Stimulated activated CD8-positive, alpha-beta memory T cell treated with anti-CD3 and anti-CD28 coated beads, Interleukin-12 subunit alpha, Interleukin-12 subunit beta, amount 100 ng/mL, for 1 hour (primary cell): ENCODE results near the gene DIS3.
"Not testable (repeated sequence)": the region's sequence is repeated elsewhere in the genome, so short reads cannot be mapped to it uniquely, and the experiment has no call there.

Experiments used
- DNase-seq: peaks from one replicate; pipeline ENCODE4 v3.0.0-alpha.2; 2020; ENCODE audit warnings: low read depth

DIS3 gene, protein sequence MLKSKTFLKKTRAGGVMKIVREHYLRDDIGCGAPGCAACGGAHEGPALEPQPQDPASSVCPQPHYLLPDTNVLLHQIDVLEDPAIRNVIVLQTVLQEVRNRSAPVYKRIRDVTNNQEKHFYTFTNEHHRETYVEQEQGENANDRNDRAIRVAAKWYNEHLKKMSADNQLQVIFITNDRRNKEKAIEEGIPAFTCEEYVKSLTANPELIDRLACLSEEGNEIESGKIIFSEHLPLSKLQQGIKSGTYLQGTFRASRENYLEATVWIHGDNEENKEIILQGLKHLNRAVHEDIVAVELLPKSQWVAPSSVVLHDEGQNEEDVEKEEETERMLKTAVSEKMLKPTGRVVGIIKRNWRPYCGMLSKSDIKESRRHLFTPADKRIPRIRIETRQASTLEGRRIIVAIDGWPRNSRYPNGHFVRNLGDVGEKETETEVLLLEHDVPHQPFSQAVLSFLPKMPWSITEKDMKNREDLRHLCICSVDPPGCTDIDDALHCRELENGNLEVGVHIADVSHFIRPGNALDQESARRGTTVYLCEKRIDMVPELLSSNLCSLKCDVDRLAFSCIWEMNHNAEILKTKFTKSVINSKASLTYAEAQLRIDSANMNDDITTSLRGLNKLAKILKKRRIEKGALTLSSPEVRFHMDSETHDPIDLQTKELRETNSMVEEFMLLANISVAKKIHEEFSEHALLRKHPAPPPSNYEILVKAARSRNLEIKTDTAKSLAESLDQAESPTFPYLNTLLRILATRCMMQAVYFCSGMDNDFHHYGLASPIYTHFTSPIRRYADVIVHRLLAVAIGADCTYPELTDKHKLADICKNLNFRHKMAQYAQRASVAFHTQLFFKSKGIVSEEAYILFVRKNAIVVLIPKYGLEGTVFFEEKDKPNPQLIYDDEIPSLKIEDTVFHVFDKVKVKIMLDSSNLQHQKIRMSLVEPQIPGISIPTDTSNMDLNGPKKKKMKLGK

DNA sequence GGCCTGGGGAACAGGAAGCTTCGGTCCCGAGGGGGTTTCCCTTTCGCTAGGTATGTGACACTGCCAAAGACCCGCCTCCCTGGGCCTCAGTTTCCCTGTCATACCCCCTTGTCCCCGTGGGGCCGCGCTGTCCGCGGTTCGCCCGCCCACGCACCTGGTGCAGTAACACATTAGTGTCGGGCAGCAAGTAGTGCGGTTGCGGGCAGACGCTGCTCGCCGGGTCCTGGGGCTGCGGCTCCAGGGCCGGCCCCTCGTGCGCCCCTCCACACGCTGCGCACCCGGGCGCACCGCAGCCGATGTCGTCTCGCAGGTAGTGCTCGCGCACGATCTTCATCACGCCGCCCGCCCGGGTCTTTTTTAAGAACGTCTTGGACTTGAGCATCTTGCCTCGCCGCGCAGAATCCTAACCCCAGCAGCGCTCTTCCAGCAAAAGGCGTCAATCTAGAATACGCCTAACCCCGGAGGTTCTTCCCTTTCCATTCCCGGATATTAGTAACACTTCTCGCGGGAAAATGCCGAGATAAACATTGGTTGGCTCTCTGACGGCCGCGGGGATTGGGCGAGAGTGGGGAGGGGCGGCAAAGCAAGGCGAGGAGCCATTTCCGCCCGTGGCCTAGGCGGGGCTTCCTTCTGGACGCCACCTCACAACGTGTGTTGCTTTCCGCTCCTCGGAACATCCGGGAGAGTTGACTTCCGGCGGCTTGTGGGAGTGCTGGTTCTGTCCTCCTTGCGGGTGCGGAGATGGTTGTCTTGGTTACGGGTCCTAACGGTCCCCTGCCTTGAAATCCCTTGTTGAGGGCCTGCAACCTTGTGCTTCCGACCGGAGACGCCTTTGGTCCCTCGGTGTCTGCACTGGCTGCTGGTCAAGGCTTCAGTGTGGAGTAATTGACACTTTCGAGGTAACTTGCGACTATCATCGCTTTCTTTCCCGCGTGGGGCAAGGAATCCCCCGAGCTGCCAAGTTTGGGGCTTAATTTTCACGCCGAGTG is at the start of gene DIS3, which contains the start of gene PIBF1:
TSS of gene DIS3 (minus strand) at position 450 of the 989 bp plus-strand sequence. CDS start at position 382, 68 bp downstream.
TSS of gene PIBF1 (plus strand) at position 683 of the 989 bp plus-strand sequence. CDS start 1,337 bp downstream, outside the sequence.
- DNase-seq: peak; percentile 91

DNA sequence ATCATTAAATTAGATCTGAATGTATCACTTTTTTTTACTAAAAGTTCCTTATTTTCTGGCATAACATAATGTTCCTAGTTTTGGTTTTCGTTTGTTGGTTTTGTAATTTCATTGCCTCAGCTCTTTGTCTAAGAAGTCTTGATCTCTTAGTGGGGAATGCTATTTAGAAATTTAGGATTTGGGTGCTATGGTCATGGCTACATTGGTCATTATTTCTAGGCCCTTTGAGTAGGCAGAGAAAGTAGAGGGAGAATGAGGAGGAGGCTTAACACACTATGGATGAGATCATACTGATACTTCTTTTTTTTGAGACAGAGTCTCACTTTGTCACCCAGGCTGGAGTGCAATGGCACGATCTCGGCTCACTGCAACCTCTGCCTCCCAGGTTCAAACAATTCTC is 42.0 kb upstream of the DIS3 start:
- no peak for DNase-seq

DNA sequence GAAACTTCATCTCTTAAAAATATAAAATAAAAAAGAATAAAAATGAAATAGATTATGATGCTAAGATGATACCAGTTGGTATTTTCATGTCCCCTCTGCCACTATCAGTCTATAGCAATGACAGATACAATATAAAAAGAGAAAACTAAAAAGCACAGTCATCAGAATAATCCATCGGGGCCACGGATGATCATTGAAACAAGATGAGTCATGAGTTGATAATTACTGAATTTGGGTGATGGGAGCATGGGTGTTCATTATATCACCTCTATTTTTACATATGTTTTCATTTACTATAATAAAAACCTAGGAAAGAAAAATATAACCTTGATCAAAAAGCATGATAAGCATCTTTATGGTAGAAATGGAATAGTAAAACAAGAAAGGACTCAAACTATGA is 41.4 kb upstream of the DIS3 start:
- DNase-seq: no peak

DNA sequence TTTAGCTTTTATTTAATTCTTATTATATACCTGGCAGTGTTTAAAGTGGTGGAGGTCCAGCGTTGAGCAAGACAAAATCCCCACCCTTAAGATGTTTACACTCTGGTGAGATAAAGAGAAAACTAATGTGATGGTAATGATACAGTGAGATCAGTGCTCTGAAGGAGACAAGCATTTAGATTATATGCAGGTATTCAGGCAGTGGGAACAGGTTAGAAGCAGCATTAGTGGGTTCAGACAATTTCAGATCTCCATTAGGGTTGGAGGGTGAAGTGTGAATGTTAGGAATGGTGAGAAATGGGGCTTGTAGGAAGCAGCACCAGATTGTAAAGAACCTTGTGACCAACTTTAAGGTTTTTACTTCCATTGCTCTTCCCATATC is 39.2 kb upstream of the DIS3 start:
- DNase-seq: no peak

DNA sequence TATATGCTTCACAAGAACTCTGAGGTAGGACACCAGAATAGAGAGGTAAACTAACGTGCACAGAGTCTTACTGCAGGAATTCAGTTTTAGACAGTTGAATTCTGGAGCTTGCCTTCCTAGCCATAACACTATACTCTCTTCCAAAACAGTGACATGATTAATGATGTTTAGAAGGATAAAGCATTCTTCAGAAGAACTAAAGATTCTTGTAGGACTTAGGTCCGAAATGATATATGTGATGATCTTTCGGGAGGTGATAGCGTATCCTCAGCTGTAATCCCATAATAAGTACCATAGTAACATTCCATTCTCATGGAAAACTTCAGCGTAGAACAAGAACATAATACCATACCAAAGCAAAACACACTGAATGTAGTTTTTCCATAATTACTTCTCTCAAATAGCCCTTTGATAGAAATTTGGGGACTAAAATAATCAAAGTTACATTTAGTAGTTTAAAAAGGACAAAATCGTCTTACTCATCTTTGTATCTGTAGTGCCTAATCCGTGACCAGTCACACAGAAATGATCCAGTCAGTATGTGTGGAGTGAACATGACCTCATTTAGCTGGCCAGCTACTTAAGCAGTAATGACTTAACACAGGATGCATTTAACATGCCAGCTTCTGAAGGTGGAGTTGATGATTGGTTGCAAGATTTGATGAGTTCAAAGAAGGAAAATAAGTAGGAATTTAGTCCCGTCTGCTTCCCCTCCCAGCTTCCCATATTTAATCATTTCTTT is 38.6 kb upstream of the DIS3 start:
- no peak for DNase-seq

DNA sequence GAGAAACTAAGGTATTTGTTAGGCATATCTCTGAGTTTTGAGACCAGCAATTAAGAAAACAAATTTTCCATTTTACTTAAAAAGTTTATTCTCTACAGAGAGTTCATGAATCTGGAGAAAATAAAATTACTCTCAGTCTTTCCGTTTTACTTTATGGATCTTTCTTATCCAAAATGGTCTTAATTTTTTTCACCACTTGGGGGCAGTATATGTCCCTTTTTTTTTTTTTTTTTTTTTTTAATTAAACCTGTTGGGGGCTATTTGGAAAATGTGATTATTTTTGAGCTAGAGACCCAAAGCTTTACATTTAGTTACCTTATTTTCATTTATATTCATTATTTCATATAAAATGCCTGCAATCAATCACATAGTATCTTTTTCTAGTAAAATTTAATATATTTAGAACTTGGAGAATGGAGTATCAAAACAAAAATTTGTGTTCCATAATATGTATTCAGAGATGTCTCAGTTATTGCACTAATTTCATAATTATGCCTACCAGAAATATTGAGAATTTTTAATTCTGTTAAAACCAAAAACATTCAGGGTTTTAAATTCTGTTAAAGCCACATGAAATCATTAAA is 27.3 kb upstream of the DIS3 start:
- no peak for DNase-seq

DNA sequence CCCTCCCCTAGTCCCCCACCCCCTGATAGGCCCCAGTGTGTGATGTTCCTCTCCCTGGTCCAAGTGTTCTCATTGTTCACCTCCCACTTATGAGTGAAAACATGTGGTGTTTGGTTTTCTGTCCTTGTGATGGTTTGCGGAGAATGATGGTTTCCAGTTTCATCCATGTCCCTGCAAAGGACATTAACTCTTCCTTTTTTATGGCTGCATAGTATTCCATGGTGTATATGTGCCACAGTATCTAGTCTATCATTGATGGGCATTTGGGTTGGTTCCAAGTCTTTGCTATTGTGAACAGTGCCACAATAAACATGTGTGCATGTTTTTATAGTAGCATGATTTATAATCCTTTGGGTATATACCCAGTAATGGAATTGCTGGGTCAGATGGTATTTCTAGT is 24.8 kb upstream of the DIS3 start:
- DNase-seq: not testable (repeated sequence)

DNA sequence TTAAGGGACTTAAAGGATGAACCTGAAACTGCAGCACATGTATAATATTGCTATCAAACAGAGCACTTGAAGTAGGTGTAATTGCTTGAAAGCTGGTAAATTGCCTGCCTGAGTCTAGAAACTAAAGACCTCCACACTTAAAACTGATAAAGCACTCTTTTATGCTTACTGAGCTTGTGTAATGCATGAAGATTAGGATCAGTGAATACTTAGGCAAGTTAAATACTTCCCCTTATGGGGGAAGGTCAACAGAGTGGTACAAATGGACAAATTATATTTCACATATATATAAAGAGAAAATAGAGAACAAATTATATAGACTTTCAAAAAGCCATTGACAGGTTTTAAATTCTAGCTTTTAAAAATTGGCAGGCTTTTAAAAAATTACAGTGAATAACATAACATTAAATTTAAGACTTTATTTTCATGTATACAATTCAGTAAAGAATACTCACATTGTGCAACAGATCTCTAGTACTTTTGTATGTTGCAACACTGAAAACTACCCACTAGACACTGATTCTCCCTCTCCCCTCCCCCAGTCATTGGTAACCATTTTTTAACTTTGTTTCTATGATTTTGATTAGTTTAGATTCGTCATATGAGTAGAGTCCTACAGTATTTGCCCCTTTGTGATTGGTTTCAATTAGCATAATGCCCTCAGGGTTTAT is 24.1 kb upstream of the DIS3 start:
- no peak for DNase-seq

DNA sequence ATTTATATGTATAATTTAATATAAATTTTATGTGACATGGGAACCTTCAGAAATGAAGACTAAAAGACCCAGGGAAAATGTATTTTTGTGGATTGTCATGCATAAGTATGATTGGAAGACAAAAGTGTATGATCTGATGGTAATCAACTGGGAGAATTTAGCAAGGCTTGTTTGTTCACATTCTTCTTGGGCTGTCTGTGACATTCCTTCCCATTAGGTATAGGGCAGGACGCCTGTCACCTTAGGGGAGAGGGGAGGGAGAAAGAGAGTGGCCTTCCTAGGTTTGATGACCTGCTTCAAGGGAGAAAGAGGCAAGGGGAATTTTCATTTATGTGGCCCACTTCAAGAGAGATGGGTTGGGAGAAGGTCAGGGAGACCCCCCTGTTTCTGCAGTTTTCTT is 22.6 kb upstream of the DIS3 start:
- DNase-seq: no peak

DNA sequence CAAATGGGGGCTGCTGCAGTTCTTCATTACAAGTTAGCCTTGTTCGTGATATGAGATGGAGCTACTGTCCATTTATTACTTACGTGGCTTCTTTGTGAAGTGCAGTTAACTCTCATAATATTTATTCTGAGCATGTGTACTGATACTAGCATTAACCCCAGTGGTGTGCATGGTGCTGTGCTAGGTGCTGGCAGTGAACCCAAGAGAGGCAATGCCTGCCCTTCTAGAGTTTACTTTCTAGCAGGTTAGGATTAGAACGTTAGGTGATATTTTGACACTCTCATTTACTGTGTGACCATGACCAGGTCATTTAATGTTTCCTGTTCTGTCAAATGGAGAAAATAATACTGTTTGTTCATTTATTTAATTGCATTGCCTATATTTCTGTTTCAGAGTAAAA is 17.1 kb upstream of the DIS3 start:
- no peak for DNase-seq

DNA sequence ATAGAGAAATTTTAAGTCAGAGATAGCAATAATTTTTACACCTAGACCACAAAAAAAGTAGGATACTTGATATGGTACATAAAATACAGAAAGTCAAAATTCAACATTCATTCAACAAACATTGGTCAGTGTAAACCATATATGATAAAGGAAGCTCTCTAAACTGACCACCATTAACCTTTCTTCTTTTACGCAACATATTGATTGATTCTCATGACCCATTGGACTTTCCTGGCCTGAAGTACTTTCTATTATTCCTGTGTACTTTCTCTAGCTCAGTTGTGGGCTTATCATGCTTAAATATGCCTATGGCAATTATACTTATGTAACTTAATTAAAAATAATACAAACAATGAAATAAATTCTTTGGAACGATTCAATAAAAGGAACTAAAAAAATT is 10.9 kb upstream of the DIS3 start:
- no peak for DNase-seq

DNA sequence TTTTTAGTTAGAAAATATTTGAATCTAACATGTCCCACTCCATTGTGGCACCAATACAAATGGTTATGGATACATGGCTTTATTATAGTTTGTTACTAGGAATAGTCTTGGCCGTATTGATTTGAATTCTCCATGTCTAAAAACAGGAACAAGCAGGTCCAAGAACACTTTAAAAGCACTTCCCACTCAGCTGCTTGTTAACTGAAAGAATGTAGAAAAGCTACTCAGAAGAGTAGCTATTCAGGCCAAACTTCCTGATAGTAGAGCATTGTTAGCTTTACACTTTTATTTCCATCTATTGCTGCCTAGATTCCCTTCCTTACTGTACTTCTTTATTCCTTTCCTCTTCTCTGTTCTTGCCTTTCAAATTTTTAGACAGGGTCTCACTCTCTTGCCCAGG is 7.1 kb upstream of the DIS3 start:
- DNase-seq: no peak

DNA sequence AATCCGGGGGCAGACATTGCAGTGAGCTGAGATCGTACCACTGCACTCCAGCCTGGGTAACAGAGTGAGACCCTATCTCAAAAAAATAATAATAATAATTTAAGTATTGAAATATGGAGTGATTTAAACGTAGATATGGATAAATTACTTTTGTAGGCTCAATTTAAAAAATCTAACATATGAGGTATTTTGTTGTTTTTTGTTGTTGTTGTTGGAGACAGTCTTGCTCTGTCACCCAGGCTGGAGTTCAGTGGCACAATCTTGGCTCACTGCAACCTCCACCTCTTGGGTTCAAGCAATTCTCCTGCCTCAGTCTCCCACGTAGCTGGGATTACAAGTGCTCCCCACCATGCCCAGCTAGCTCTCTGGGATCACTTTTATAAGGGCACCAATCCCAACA is 3.0 kb upstream of the DIS3 start:
- DNase-seq: not testable (repeated sequence)

DNA sequence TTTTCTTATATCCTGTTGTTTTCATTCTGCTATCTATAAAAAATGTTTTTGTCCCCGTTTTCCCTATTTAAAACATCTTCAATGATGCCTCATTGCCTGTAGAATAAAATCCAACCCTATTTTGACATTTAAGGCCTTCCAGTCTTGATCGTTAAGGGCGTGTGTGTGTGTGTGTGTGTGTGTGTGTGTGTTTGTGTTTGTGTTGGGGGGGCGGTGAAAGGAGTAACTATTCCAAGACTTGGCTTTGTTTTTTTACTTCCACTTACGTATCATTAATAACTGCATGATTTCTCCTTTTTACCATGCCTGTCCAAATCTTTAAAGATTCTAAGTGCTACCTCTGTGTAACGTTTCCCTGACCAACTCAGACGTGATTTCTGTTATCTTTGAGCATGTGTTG is 1.0 kb upstream of the DIS3 start:
- DNase-seq: no peak

DNA sequence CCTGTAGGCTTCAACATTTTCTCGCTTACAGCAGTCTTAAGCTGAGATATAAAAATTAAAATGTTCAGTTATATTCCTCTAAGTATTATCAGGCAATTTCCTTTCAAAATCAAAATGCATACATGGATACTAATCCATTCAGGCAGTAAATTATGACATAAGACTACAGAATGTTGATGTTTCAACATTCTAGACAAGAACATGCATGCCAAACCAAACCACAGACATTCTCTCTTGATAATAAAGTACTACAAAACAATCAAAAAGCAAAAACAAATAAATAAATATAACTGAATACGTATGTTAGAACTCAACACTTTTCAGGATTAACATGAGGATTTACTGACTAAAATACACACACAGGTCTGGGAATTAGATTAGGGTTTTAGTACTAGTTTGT is 7.7 kb downstream of the DIS3 start:
- DNase-seq: no peak

DNA sequence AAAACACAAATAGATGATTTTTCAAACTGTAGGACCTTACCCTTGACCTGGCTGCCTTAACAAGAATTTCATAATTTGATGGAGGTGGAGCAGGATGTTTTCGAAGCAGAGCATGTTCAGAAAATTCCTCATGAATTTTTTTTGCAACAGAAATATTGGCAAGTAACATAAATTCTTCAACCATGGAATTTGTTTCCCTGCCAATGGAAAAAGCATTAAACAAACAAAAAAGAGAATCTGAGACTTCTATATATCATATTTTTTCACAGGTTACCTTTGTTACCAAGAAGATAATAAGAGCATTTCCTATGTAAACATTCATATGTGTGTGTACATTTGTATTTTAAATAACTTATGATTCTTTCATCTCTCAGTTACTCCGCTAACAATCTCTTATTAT is 18.3 kb downstream of the DIS3 start:
- no peak for DNase-seq

DNA sequence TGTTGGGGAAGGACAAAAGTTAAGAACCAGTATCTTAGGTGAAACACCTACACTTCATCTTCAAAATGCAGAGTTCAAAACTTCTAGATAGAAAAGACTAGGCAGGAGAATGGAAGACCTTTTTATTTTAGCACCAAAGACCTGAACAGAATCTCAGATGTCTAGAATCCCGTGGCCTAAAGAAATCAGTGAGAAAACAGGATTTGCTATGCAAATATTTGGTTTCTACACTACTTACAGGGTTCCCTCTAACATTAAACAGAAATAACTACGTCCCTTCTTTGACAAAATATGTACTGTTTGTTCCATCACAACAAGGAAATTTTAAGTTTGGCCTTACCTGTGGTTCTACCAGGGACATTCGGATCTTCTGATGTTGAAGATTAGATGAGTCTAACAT is 21.5 kb downstream of the DIS3 start:
- DNase-seq: no peak

DNA sequence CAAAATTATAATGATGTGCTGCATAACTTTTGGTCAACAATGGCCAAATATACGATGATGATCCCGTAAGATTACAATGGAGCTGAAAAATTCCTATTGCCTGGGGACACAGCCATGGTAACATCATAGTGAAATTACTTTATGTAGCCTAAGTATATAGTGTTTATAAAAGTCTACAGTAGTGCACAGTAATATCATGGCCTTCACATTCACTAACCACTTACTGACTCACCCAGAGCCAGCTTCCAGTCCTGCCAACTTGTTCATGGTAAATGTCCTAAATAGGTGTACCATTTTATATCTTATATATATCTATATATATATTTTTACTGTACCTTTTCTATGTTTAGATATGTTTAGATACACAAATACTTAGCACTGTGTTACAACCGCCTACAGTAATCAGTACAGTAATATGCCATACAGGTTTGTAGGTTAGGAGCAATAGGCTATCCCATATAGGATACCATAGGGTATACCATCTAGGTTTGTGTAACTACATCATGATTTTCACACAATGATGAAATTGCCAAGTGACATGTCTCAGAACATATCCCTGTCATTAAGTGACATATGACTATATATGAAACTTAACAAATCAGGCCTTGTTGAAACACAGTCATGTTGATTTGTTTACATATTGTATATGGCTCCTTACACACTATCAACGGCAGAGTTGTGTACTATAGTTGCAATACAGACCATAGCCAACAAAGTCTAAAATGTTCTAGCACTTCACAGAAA is 23.7 kb downstream of the DIS3 start:
- no peak for DNase-seq

DNA sequence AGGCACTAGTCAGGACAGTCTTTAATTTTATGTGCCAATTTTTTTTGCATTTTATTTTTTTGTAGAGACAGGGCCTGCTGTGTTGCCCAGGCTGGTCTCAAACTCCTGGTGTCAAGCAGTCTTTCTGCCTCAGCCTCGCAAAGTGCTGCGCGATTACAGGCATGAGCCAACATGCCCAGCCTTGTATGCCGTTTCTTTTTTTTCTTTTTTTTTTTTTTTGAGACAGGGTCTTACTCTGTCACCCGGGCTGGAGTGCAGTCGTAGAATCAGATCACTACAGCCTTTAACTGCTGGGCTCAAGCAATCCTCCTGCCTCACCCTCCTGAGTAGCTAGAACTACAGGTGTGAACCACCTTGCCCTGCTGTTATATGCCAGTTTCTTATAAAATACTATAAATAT is 27.6 kb downstream of the DIS3 start:
- no peak for DNase-seq
